HCT116 (cell line): ENCODE measurements around the gene ADAMTS3.

Experiments
- CTCF ChIP-seq, 3 experiments: fragments of 200-600 bp in 1 of 3; sonication (generic) in 1 of 3; IDR thresholded peaks in 2 of 3; conservative IDR thresholded peaks in 1 of 3; 2 replicates each; pipeline ENCODE4 v1.5.1; 2012 to 2017; ENCODE audit warnings: low read depth in 2 of 3, low read length in 2 of 3, antibody characterized with exemption in 1 of 3, borderline replicate concordance in 1 of 3, control low read depth in 1 of 3, mild to moderate bottlenecking in 1 of 3, mixed read lengths in 1 of 3, mixed run types in 1 of 3, moderate library complexity in 1 of 3; ENCODE audit not compliant: insufficient read depth in 1 of 3
- EZH2phosphoT487 ChIP-seq: fragments of 200-600 bp; IDR thresholded peaks from 2 replicates; pipeline ENCODE4 v1.6.1; 2018; ENCODE audit warnings: antibody characterized with exemption, borderline replicate concordance
- POLR2AphosphoS5 ChIP-seq: IDR thresholded peaks from 2 replicates; pipeline ENCODE4 v1.6.1; 2011; ENCODE audit warnings: mild to moderate bottlenecking, low read depth, low read length, moderate library complexity
- ZNF274 ChIP-seq: fragments of 200-500 bp; sonication (Bioruptor generic); IDR thresholded peaks from 2 replicates; pipeline ENCODE4 v1.6.1; 2014; ENCODE audit warnings: mild to moderate bottlenecking, low read depth, low read length, inconsistent platforms

GRCh38 chr4:72513227-72513626 is 55.8 kb downstream of the ADAMTS3 start:
- no peak for TF ChIP-seq CTCF (IDR thresholded peaks at IDR 0.05 in 2 of 3, conservative IDR thresholded peaks at IDR 0.05 in 1 of 3; ENCODE audit: borderline replicate concordance in 1 of 3, insufficient read depth in 1 of 3, low read depth in 2 of 3, low read length in 2 of 3)
- no peak for TF ChIP-seq EZH2phosphoT487
- TF ChIP-seq ZNF274, result no peak
- TF ChIP-seq POLR2AphosphoS5, result no peak
